K562 (cell line): ENCODE results near the gene VCAN. TPM values are rescaled to one million over a fixed set of nuclear protein-coding genes. Genes with fewer than 3 reads are reported as not detected.

ENCODE experiments used
- ATAC-seq: fragments of 200-7000 bp; cut with Tn5 transposase; 3 replicates; pipeline ENCODE4 v1.9.1; 2020; ENCODE audit warnings: moderate library complexity
- BruUV-seq: library from RNA; stranded (reverse); fragments of 400-500 nt; replicated peaks from 2 replicates; lab custom pipeline; 2021; lab: Mats Ljungman, UMichigan
- CTCF ChIA-PET: fragments of 300-600 bp; formaldehyde crosslinking; extraction: SDS; loops from one replicate; lab custom pipeline; 2021; ENCODE audit warnings: low intra/inter-chr PET ratio; lab: Yijun Ruan, JAX
- POLR2A ChIA-PET: fragments of 300-600, 350-650 bp; sonication (Branson Sonifier 250); formaldehyde crosslinking; extraction: SDS; loops from one replicate; lab custom pipeline; 2021; ENCODE audit warnings: antibody characterized with exemption, inconsistent platforms; lab: Yijun Ruan, JAX
- DNase-seq, 4 experiments: peaks; one replicate each; pipeline versions ENCODE4 v3.0.0 to v3.0.0-alpha.2; 2011 to 2018; ENCODE audit warnings: low spot score in 3 of 4, mixed read lengths in 3 of 4; ENCODE audit errors: extremely low read depth in 1 of 4
- FAIRE-seq: peaks from 2 replicates; lab custom pipeline; 2011; peaks lifted over from hg19 to GRCh38; lab: Jason Lieb, UNC
- H2AFZ ChIP-seq: 2 replicates; pipeline ENCODE4 v1.6.0; 2011; ENCODE audit warnings: low read depth, low read length, control low read depth, inconsistent platforms
- H3K27ac ChIP-seq: fragments of 200-600 bp; 3 replicates; pipeline ENCODE4 v1.8.0; 2011; ENCODE audit warnings: low read depth, mild to moderate bottlenecking, control low read depth, inconsistent platforms, low read length, moderate library complexity, mixed read lengths; ENCODE audit errors: extremely low read depth
- H3K27me3 ChIP-seq, 2 experiments: fragments of 300-600 bp in 1 of 2; 2 replicates in 1 of 2; 3 replicates in 1 of 2; pipeline versions ENCODE4 v1.6.0 to v1.8.0; 2011; ENCODE audit warnings: inconsistent platforms in 2 of 2, low read length in 2 of 2, mild to moderate bottlenecking in 1 of 2, mixed read lengths in 1 of 2, moderate library complexity in 1 of 2; ENCODE audit not compliant: control insufficient read depth in 2 of 2, insufficient read depth in 2 of 2
- H3K36me3 ChIP-seq: fragments of 300-600 bp; 3 replicates; pipeline ENCODE4 v1.8.0; 2011; ENCODE audit warnings: mild to moderate bottlenecking, low read length, inconsistent platforms; ENCODE audit not compliant: control insufficient read depth, insufficient read depth
- H3K4me1 ChIP-seq, 2 experiments: fragments of 200-600 bp in 1 of 2; replicated peaks in 1 of 2; 2 replicates in 1 of 2; 3 replicates in 1 of 2; pipeline versions ENCODE4 v1.5.1 to v1.8.0; 2011; ENCODE audit warnings: inconsistent platforms in 2 of 2, low read length in 2 of 2, mild to moderate bottlenecking in 1 of 2, mixed read lengths in 1 of 2, moderate library complexity in 1 of 2; ENCODE audit not compliant: control insufficient read depth in 2 of 2, insufficient read depth in 2 of 2
- H3K4me2 ChIP-seq: 2 replicates; pipeline ENCODE4 v1.6.1; 2011; ENCODE audit warnings: low read length, control low read depth, inconsistent platforms, mixed read lengths; ENCODE audit not compliant: insufficient read depth
- H3K4me3 ChIP-seq: fragments of 200-600 bp; sonication (generic), shearing (Covaris generic); 2 replicates; pipeline ENCODE4 v1.5.1; 2016; ENCODE audit warnings: control low read depth, inconsistent platforms
- H3K79me2 ChIP-seq: fragments of 200-600 bp; 3 replicates; pipeline ENCODE4 v1.8.0; 2011; ENCODE audit warnings: low read length, inconsistent platforms; ENCODE audit not compliant: control insufficient read depth, insufficient read depth
- H3K9ac ChIP-seq, 2 experiments: 2 replicates each; pipeline versions ENCODE4 v1.6.0 to v1.6.1; 2011; ENCODE audit warnings: low read depth in 2 of 2, low read length in 2 of 2, control low read depth in 1 of 2, inconsistent platforms in 1 of 2, mild to moderate bottlenecking in 1 of 2, mixed read lengths in 1 of 2; ENCODE audit not compliant: insufficient read depth in 1 of 2
- H3K9me1 ChIP-seq: one replicate; pipeline ENCODE4 v1.6.0; 2011; ENCODE audit warnings: inconsistent platforms, mild to moderate bottlenecking, low read length, moderate library complexity; ENCODE audit not compliant: control insufficient read depth, insufficient read depth
- H3K9me3 ChIP-seq: replicated peaks from 2 replicates; pipeline ENCODE4 v1.5.1; 2011; ENCODE audit warnings: low read depth, low read length, inconsistent platforms; ENCODE audit not compliant: control insufficient read depth, insufficient read depth
- H4K20me1 ChIP-seq: replicated peaks from 2 replicates; pipeline ENCODE4 v1.6.1; 2011; ENCODE audit warnings: low read length, inconsistent platforms, mixed read lengths; ENCODE audit not compliant: control insufficient read depth, insufficient read depth
- ADNP ChIP-seq: fragments of 200-800 bp; sonication (Bioruptor generic); IDR thresholded peaks from 2 replicates; pipeline ENCODE4 v1.6.1; 2016; ENCODE audit warnings: missing genetic modification characterization, missing compliant biosample characterization
- BCOR ChIP-seq: fragments of 450-650 bp; IDR thresholded peaks from 2 replicates; pipeline ENCODE4 v1.6.1; 2016
- GABPA ChIP-seq: fragments of 200-800 bp; sonication (Bioruptor generic); conservative IDR thresholded peaks from 2 replicates; pipeline ENCODE4 v1.6.1; 2016; ENCODE audit warnings: low read depth, missing genetic modification characterization, missing compliant biosample characterization
- NR2F6 ChIP-seq: fragments of 450-650 bp; formaldehyde crosslinking; IDR thresholded peaks from 2 replicates; pipeline ENCODE4 v1.4.0; 2020; ENCODE audit warnings: mild to moderate bottlenecking
- TCF7L2 ChIP-seq: fragments of 150-350 bp; IDR thresholded peaks from 2 replicates; pipeline ENCODE4 v1.6.1; 2016; ENCODE audit warnings: low read depth, mild to moderate bottlenecking, low read length, moderate library complexity
- ZNF23 ChIP-seq: fragments of 250-450 bp; sonication (Bioruptor Pico); IDR thresholded peaks from 2 replicates; pipeline ENCODE4 v1.4.0; 2020; ENCODE audit warnings: mild to moderate bottlenecking
- WGBS: fragments of 100-300 bp; shearing (Covaris generic); methylation state at CpG from one replicate; pipeline ENCODE4 v1.1.6; 2016; ENCODE audit warnings: low coverage, mixed read lengths; ENCODE audit not compliant: insufficient coverage; ENCODE audit errors: missing lambda C conversion rate; 5-methylcytosine and 5-hydroxymethylcytosine counted together
- in situ Hi-C: fragments of 300-500 bp; cut with MboI; formaldehyde crosslinking; loops from 4 replicates; pipeline ENCODE4 v1.15.0; 2018; ENCODE audit warnings: inconsistent platforms, mixed read lengths
- intact Hi-C: fragments of 100-400 bp; cut with micrococcal nuclease; formaldehyde crosslinking; loops from 2 replicates; pipeline ENCODE4 v1.14.2; 2022
- polyA plus RNA-seq, 8 experiments: library from polyadenylated mRNA; depleted of rRNA in 4 of 8; stranded (reverse) in 5 of 8; unstranded in 3 of 8; fragments of >200 nt; fragmentation: Nextera tagmentation in 2 of 8; fragmentation: Illumina TruSeq in 1 of 8; extraction: Ambion mirVana in 2 of 8; extraction: Trizol in 1 of 8; gene quantifications; 2 replicates each; pipeline versions ENCODE4 v1.2.1 to v1.2.3, GENCODE V29; 2011 to 2014; ENCODE audit warnings: inconsistent platforms in 1 of 8, missing spikeins in 1 of 8
- total RNA-seq, 7 experiments: library from RNA; depleted of rRNA in 6 of 7; stranded (reverse); fragments of >200 nt in 6 of 7; fragmentation: Illumina TruSeq in 2 of 7; extraction: Trizol in 2 of 7; gene quantifications; 2 replicates each; pipeline versions ENCODE4 v1.2.1 to v1.2.3, GENCODE V29; 2011 to 2021; ENCODE audit warnings: low replicate concordance in 1 of 7
- TF ChIP-seq, protein P1 (sequence below): fragments of 250-450 bp; sonication (Bioruptor Pico); IDR thresholded peaks from 2 replicates; pipeline ENCODE4 v1.8.0; 2022; ENCODE audit warnings: inconsistent platforms, mild to moderate bottlenecking, moderate library complexity, borderline replicate concordance
- TF ChIP-seq, protein P2 (sequence below): fragments of 250-450 bp; sonication (Bioruptor Pico); IDR thresholded peaks from 2 replicates; pipeline ENCODE4 v1.8.0; 2021; ENCODE audit warnings: moderate library complexity, mild to moderate bottlenecking, inconsistent platforms
- TF ChIP-seq, protein P3 (sequence below): fragments of 250-450 bp; sonication (Bioruptor Pico); IDR thresholded peaks from 2 replicates; pipeline ENCODE4 v1.8.0; 2022; ENCODE audit warnings: moderate library complexity, mild to moderate bottlenecking, inconsistent platforms

The VCAN gene
- total and polyA plus RNA-seq, 9 of the 15 experiments (the other 6 are each of a cell fraction or from before 2014, with no cell fraction given), result 0.01 to 0.33 (median 0.05) TPM

DNA sequence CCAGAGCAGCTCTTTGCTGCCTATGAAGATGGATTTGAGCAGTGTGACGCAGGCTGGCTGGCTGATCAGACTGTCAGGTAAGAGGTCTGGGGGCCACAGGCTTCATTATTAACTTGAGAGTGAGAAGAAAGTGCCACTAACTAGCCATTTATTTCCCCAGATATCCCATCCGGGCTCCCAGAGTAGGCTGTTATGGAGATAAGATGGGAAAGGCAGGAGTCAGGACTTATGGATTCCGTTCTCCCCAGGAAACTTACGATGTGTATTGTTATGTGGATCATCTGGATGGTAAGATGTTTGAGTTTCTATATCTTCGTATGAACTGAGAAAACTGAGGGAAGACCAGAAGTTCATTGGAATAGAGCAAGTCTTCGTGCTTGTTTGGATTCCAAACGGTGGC is 22.1 kb downstream of the VCAN start:
- H3K9me1 ChIP-seq, result no peaks in the 10 kb centered on the region
- H3K79me2 ChIP-seq, result no peaks in the 10 kb centered on the region
- 0% methylated on average over 7 of the region's 7 CpGs for WGBS
- no peak overlapping the region for H3K4me3 ChIP-seq
- DNase-seq, result no peak
- ATAC-seq, result no peak
- CTCF ChIA-PET, result no interaction called here
- H3K27me3 ChIP-seq, result peaks cover 3 to 4% of the 10 kb centered on the region in 2 experiments; a peak in 3 of 5 replicates
- H3K4me2 ChIP-seq, result no peak overlapping the region
- no peak overlapping the region for H2AFZ ChIP-seq
- in situ Hi-C loops, result no loop called here
- H3K4me1 ChIP-seq, result no peaks in the 10 kb centered on the region; a peak in 1 of 5 replicates
- H3K27ac ChIP-seq, result no peak overlapping the region
- BruUV-seq, result no TSS peak
- TF ChIP-seq GABPA (tag) (no peak), TCF7L2 (no peak), ZNF23 (CRISPR knock-in tag) (no peak), NR2F6 (no peak), ADNP (no peak), BCOR (no peak)
- TF ChIP-seq, protein P1, sequence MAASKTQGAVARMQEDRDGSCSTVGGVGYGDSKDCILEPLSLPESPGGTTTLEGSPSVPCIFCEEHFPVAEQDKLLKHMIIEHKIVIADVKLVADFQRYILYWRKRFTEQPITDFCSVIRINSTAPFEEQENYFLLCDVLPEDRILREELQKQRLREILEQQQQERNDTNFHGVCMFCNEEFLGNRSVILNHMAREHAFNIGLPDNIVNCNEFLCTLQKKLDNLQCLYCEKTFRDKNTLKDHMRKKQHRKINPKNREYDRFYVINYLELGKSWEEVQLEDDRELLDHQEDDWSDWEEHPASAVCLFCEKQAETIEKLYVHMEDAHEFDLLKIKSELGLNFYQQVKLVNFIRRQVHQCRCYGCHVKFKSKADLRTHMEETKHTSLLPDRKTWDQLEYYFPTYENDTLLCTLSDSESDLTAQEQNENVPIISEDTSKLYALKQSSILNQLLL (CRISPR knock-in tag), result no peak
- TF ChIP-seq, protein P2, sequence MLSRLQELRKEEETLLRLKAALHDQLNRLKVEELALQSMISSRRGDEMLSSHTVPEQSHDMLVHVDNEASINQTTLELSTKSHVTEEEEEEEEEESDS (CRISPR knock-in tag), result no peak
- TF ChIP-seq, protein P3, sequence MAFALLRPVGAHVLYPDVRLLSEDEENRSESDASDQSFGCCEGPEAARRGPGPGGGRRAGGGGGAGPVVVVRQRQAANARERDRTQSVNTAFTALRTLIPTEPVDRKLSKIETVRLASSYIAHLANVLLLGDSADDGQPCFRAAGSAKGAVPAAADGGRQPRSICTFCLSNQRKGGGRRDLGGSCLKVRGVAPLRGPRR (CRISPR knock-in tag), result no peak
- TF ChIP-seq, all 486 proteins: peak for 0
- H3K9ac ChIP-seq, result no peak overlapping the region
- no peaks in the 10 kb centered on the region for H3K9me3 ChIP-seq
- FAIRE-seq, result peak; percentile 23
- POLR2A ChIA-PET, result no interaction called here
- no peaks in the 10 kb centered on the region for H3K36me3 ChIP-seq
- intact Hi-C loops, result no loop called here
- H4K20me1 ChIP-seq, result no peaks in the 10 kb centered on the region
